HepG2 (cell line): ENCODE measurements around the gene SIVA1. TPM values are rescaled to one million over a fixed set of nuclear protein-coding genes. Genes with fewer than 3 reads are reported as not detected.

Experiments used
- CENPBD1 ChIP-seq: sonication (generic); formaldehyde crosslinking; IDR thresholded peaks from 2 replicates; pipeline ENCODE4 v1.8.0; 2022; ENCODE audit warnings: missing genetic modification reagents, low read depth, mild to moderate bottlenecking, borderline replicate concordance
- DMAP1 ChIP-seq: IDR thresholded peaks from 2 replicates; pipeline ENCODE4 v1.6.1; 2016
- DNMT3B ChIP-seq: conservative IDR thresholded peaks from 2 replicates; pipeline ENCODE4 v1.6.1; 2016; ENCODE audit warnings: missing biosample characterization, control low read depth
- HDAC2 ChIP-seq: sonication (generic); formaldehyde crosslinking; IDR thresholded peaks from 2 replicates; pipeline ENCODE4 v1.4.0; 2020; ENCODE audit warnings: missing genetic modification reagents
- HMGXB3 ChIP-seq: sonication (generic); formaldehyde crosslinking; IDR thresholded peaks from 2 replicates; pipeline ENCODE4 v1.4.0; 2020; ENCODE audit warnings: missing genetic modification reagents, borderline replicate concordance
- IRF2 ChIP-seq: IDR thresholded peaks from 2 replicates; pipeline ENCODE4 v1.6.1; 2018; ENCODE audit warnings: missing genetic modification reagents, missing compliant biosample characterization
- MBNL3 ChIP-seq: fragments of 250-450 bp; sonication (Bioruptor Pico); conservative IDR thresholded peaks from 2 replicates; pipeline ENCODE4 v1.8.0; 2022; ENCODE audit warnings: mild to moderate bottlenecking, inconsistent platforms
- NAIF1 ChIP-seq: sonication (generic); formaldehyde crosslinking; IDR thresholded peaks from 2 replicates; pipeline ENCODE4 v1.5.0; 2020; ENCODE audit warnings: mild to moderate bottlenecking, missing genetic modification reagents, borderline replicate concordance
- PCBP1 ChIP-seq: fragments of 200-400 bp; formaldehyde crosslinking; IDR thresholded peaks from 2 replicates; pipeline ENCODE4 v1.6.1; 2017; ENCODE audit warnings: mild to moderate bottlenecking, low read depth, low read length, borderline replicate concordance
- PREB ChIP-seq: sonication (generic); formaldehyde crosslinking; IDR thresholded peaks from 2 replicates; pipeline ENCODE4 v1.4.0; 2020; ENCODE audit warnings: missing genetic modification reagents
- RXRA ChIP-seq: sonication (generic); formaldehyde crosslinking; IDR thresholded peaks from 2 replicates; pipeline ENCODE4 v1.5.1; 2020; ENCODE audit warnings: missing genetic modification reagents
- SNAI1 ChIP-seq: sonication (generic); formaldehyde crosslinking; IDR thresholded peaks from 2 replicates; pipeline ENCODE4 v1.5.0; 2020; ENCODE audit warnings: mild to moderate bottlenecking, missing genetic modification reagents, borderline replicate concordance
- TRAFD1 ChIP-seq: sonication (generic); formaldehyde crosslinking; IDR thresholded peaks from 2 replicates; pipeline ENCODE4 v1.5.1; 2020; ENCODE audit warnings: missing genetic modification reagents, mild to moderate bottlenecking, borderline replicate concordance
- ZNF180 ChIP-seq: sonication (generic); formaldehyde crosslinking; IDR thresholded peaks from 2 replicates; pipeline ENCODE4 v1.4.0; 2020; ENCODE audit warnings: low read depth, missing genetic modification reagents, borderline replicate concordance
- ZNF460 ChIP-seq: sonication (generic); formaldehyde crosslinking; IDR thresholded peaks from 2 replicates; pipeline ENCODE4 v1.5.1; 2020; ENCODE audit warnings: missing genetic modification reagents, mild to moderate bottlenecking, borderline replicate concordance
- ZNF510 ChIP-seq: sonication (generic); formaldehyde crosslinking; IDR thresholded peaks from 2 replicates; pipeline ENCODE4 v1.4.0; 2020; ENCODE audit warnings: low read depth, mild to moderate bottlenecking, missing genetic modification reagents
- ZNF563 ChIP-seq: sonication (generic); formaldehyde crosslinking; IDR thresholded peaks from 2 replicates; pipeline ENCODE4 v1.8.0; 2022; ENCODE audit warnings: mild to moderate bottlenecking, moderate library complexity, missing genetic modification reagents
- polyA plus RNA-seq, 8 experiments: library from polyadenylated mRNA; depleted of rRNA in 3 of 8; stranded (reverse) in 7 of 8; unstranded in 1 of 8; fragments of >200 nt; fragmentation: Illumina TruSeq in 4 of 8; extraction: Trizol in 4 of 8; gene quantifications; 2 replicates each; pipeline versions ENCODE4 v1.2.1 to v1.2.3, GENCODE V29; 2011 to 2016; ENCODE audit warnings: low read depth in 4 of 8, missing spikeins in 1 of 8, mixed read lengths in 1 of 8; ENCODE audit not compliant: insufficient read depth in 1 of 8
- total RNA-seq, 5 experiments: library from RNA; depleted of rRNA; stranded (reverse); fragments of >200 nt; fragmentation: Illumina TruSeq; extraction: Trizol; gene quantifications; 2 replicates each; pipeline ENCODE4 v1.2.3, GENCODE V29; 2016; ENCODE audit warnings: low read depth in 1 of 5
- TF ChIP-seq, protein P1 (sequence below): sonication (generic); formaldehyde crosslinking; IDR thresholded peaks from 2 replicates; pipeline ENCODE4 v1.5.0; 2020; ENCODE audit warnings: missing genetic modification reagents

The SIVA1 gene
- total and polyA plus RNA-seq, 2 of the 13 experiments (the other 11 are each of a cell fraction or from before 2014, with no cell fraction given), result 123 to 186 TPM

- TF ChIP-seq HMGXB3 (CRISPR knock-in tag), result 0 out of 2 replicates have a peak, but pooled peaks have one; percentile 25
- TF ChIP-seq PREB (CRISPR knock-in tag), result no peak
- peak; percentile 60; the same call in 1 of the 2 replicates for TF ChIP-seq HDAC2 (CRISPR knock-in tag)
- TF ChIP-seq TRAFD1, result 0 out of 2 replicates have a peak, but pooled peaks have one; percentile 72
- no peak for TF ChIP-seq NAIF1 (CRISPR knock-in tag)
- TF ChIP-seq MBNL3 (CRISPR knock-in tag), result no peak
- TF ChIP-seq, protein P1, sequence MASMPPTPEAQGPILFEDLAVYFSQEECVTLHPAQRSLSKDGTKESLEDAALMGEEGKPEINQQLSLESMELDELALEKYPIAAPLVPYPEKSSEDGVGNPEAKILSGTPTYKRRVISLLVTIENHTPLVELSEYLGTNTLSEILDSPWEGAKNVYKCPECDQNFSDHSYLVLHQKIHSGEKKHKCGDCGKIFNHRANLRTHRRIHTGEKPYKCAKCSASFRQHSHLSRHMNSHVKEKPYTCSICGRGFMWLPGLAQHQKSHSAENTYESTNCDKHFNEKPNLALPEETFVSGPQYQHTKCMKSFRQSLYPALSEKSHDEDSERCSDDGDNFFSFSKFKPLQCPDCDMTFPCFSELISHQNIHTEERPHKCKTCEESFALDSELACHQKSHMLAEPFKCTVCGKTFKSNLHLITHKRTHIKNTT, result no peak
- no peak for TF ChIP-seq ZNF180
- TF ChIP-seq ZNF510 (CRISPR knock-in tag), result no peak; the same call in 1 of the 2 replicates
- TF ChIP-seq SNAI1 (CRISPR knock-in tag), result peak; percentile 64; the same call in 1 of the 2 replicates
- no peak for TF ChIP-seq PCBP1
- TF ChIP-seq IRF2 (CRISPR knock-in tag), result peak; percentile 44; the same call in 1 of the 2 replicates
- no peak for TF ChIP-seq ZNF460 (CRISPR knock-in tag)
- peak; percentile 87; the same call in 1 of the 2 replicates for TF ChIP-seq ZNF563 (CRISPR knock-in tag)
- TF ChIP-seq DNMT3B, result no peak
- peak; percentile 75; the same call in 1 of the 2 replicates for TF ChIP-seq RXRA (CRISPR knock-in tag)
- TF ChIP-seq CENPBD1 (CRISPR knock-in tag), result no peak
- TF ChIP-seq DMAP1 (CRISPR knock-in tag), result peak; percentile 98
Measured at GRCh38 chr14:104734991-104735779, 17.8 kb upstream of the SIVA1 start (continued).
